H1 (cell line): ENCODE data around the gene OSBPL9. TPM values are rescaled to one million over a fixed set of nuclear protein-coding genes. Genes with fewer than 3 reads are reported as not detected.
A peak's percentile ranks its signal among the peaks of the same experiment; 100 is the strongest.

ENCODE experiments used
- CTCF ChIA-PET: fragments of 300-600 bp; sonication (Branson Sonifier 250); formaldehyde crosslinking; loops from one replicate; lab custom pipeline; 2021; ENCODE audit not compliant: partially characterized antibody; lab: Charles Lee
- POLR2A ChIA-PET: fragments of 300-600 bp; sonication (Branson Sonifier 250); formaldehyde crosslinking; loops from one replicate; lab custom pipeline; 2021; ENCODE audit warnings: inconsistent platforms; ENCODE audit not compliant: partially characterized antibody; lab: Charles Lee
- DNase-seq, 2 experiments: peaks; one replicate each; pipeline versions ENCODE4 v3.0.0 to v3.0.0-alpha.2; 2010 to 2022; ENCODE audit warnings: low spot score in 2 of 2, low read depth in 1 of 2, mixed read lengths in 1 of 2
- FAIRE-seq: peaks from 2 replicates; lab custom pipeline; 2011; peaks lifted over from hg19 to GRCh38; lab: Jason Lieb, UNC
- H2AFZ ChIP-seq: 2 replicates; pipeline ENCODE4 v1.8.1; 2012; ENCODE audit warnings: low read length, inconsistent platforms
- H2AK5ac ChIP-seq: 2 replicates; pipeline ENCODE4 v1.6.1; 2013; ENCODE audit warnings: low read depth, low read length
- H2BK120ac ChIP-seq: replicated peaks from 2 replicates; pipeline ENCODE3; 2013; ENCODE audit warnings: low read depth, low read length, inconsistent platforms
- H2BK12ac ChIP-seq: 2 replicates; pipeline ENCODE4 v1.6.1; 2013; ENCODE audit warnings: low read depth, low read length
- H2BK15ac ChIP-seq: 2 replicates; pipeline ENCODE4 v1.6.1; 2013; ENCODE audit warnings: low read length
- H2BK20ac ChIP-seq: 2 replicates; pipeline ENCODE4 v1.6.1; 2013; ENCODE audit warnings: low read length
- H2BK5ac ChIP-seq: 2 replicates; pipeline ENCODE4 v1.6.1; 2013; ENCODE audit warnings: low read depth, low read length
- H3K14ac ChIP-seq: 2 replicates; pipeline ENCODE4 v1.6.1; 2013; ENCODE audit warnings: inconsistent platforms; ENCODE audit not compliant: insufficient read length
- H3K18ac ChIP-seq: 2 replicates; pipeline ENCODE4 v1.6.1; 2013; ENCODE audit warnings: low read length; ENCODE audit errors: extremely low read depth
- H3K23ac ChIP-seq: 2 replicates; pipeline ENCODE4 v1.6.1; 2013; ENCODE audit warnings: inconsistent platforms; ENCODE audit not compliant: insufficient read length
- H3K23me2 ChIP-seq: 2 replicates; pipeline ENCODE4 v1.6.1; 2013; ENCODE audit warnings: low read depth, low read length
- H3K27ac ChIP-seq: 2 replicates; pipeline ENCODE4 v1.6.1; 2011; ENCODE audit warnings: low read depth, low read length, inconsistent platforms
- H3K27me3 ChIP-seq, 4 experiments: replicated peaks in 1 of 4; 1 replicate in 1 of 4; 2 replicates in 3 of 4; pipeline versions ENCODE4 v1.6.1 to v1.8.1; 2011 to 2013; ENCODE audit warnings: low read length in 3 of 4, mild to moderate bottlenecking in 3 of 4, inconsistent platforms in 2 of 4, mixed read lengths in 2 of 4, moderate library complexity in 1 of 4; ENCODE audit not compliant: control insufficient read depth in 3 of 4, insufficient read depth in 3 of 4; ENCODE audit errors: extremely low read depth in 1 of 4
- H3K36me3 ChIP-seq, 4 experiments: 2 replicates each; pipeline versions ENCODE4 v1.6.1 to v1.8.1; 2011 to 2013; ENCODE audit warnings: mild to moderate bottlenecking in 4 of 4, low read length in 3 of 4, moderate library complexity in 2 of 4, control low read depth in 1 of 4, inconsistent platforms in 1 of 4; ENCODE audit not compliant: insufficient read depth in 4 of 4, control insufficient read depth in 2 of 4
- H3K4ac ChIP-seq: replicated peaks from 2 replicates; pipeline ENCODE3; 2013; ENCODE audit warnings: low read length, low read depth, mixed read lengths, inconsistent platforms; ENCODE audit not compliant: insufficient read length
- H3K4me1 ChIP-seq, 4 experiments: replicated peaks in 1 of 4; 1 replicate in 1 of 4; 2 replicates in 3 of 4; pipeline versions ENCODE4 v1.6.1 to v1.8.1; 2011 to 2013; ENCODE audit warnings: low read length in 3 of 4, inconsistent platforms in 2 of 4, mixed read lengths in 1 of 4; ENCODE audit not compliant: insufficient read depth in 4 of 4, control insufficient read depth in 3 of 4
- H3K4me2 ChIP-seq, 2 experiments: 2 replicates each; pipeline versions ENCODE4 v1.6.1 to v1.8.1; 2011 to 2013; ENCODE audit warnings: low read depth in 2 of 2, low read length in 2 of 2, control low read depth in 1 of 2, inconsistent platforms in 1 of 2, mild to moderate bottlenecking in 1 of 2; ENCODE audit not compliant: insufficient read depth in 1 of 2
- H3K4me3 ChIP-seq, 4 experiments: fragments of 200-600, 300-600 bp in 1 of 4; sonication (generic), shearing (Covaris generic), sonication (Bioruptor Twin) in 1 of 4; 2 replicates each; pipeline versions ENCODE4 v1.5.1 to v1.8.1; 2011 to 2016; ENCODE audit warnings: low read length in 4 of 4, low read depth in 3 of 4, control low read depth in 2 of 4, inconsistent platforms in 2 of 4, mild to moderate bottlenecking in 2 of 4, mixed read lengths in 1 of 4, moderate library complexity in 1 of 4; ENCODE audit not compliant: insufficient read depth in 2 of 4; ENCODE audit errors: extremely low read depth in 1 of 4
- H3K56ac ChIP-seq: replicated peaks from 2 replicates; pipeline ENCODE3; 2013; ENCODE audit warnings: low read depth, mild to moderate bottlenecking, mixed read lengths, low read length, inconsistent platforms; ENCODE audit not compliant: insufficient read length
- H3K79me1 ChIP-seq: 2 replicates; pipeline ENCODE4 v1.6.1; 2013; ENCODE audit warnings: low read depth, low read length, control low read depth
- H3K79me2 ChIP-seq, 2 experiments: 2 replicates each; pipeline versions ENCODE4 v1.6.1 to v1.8.1; 2012 to 2013; ENCODE audit warnings: low read length in 2 of 2, mild to moderate bottlenecking in 2 of 2, inconsistent platforms in 1 of 2; ENCODE audit not compliant: insufficient read depth in 2 of 2, control insufficient read depth in 1 of 2
- H3K9ac ChIP-seq, 4 experiments: replicated peaks in 1 of 4; 1 replicate in 1 of 4; 2 replicates in 3 of 4; pipeline versions ENCODE4 v1.6.1 to v1.8.1; 2011 to 2013; ENCODE audit warnings: low read depth in 3 of 4, low read length in 3 of 4, control low read depth in 2 of 4, mild to moderate bottlenecking in 2 of 4, moderate library complexity in 2 of 4, inconsistent platforms in 1 of 4; ENCODE audit errors: extremely low read depth in 1 of 4
- H3K9me3 ChIP-seq, 2 experiments: 2 replicates each; pipeline versions ENCODE4 v1.6.1 to v1.8.1; 2012 to 2013; ENCODE audit warnings: mild to moderate bottlenecking in 2 of 2, moderate library complexity in 2 of 2, control low read depth in 1 of 2, inconsistent platforms in 1 of 2, low read depth in 1 of 2, low read length in 1 of 2, mixed read lengths in 1 of 2; ENCODE audit not compliant: insufficient read depth in 2 of 2
- H4K20me1 ChIP-seq, 2 experiments: replicated peaks in 1 of 2; 2 replicates each; pipeline versions ENCODE3 to v1.8.1; 2011 to 2013; ENCODE audit warnings: inconsistent platforms in 2 of 2, low read length in 2 of 2, mild to moderate bottlenecking in 1 of 2; ENCODE audit not compliant: insufficient read depth in 2 of 2, control insufficient read depth in 1 of 2
- H4K5ac ChIP-seq: 2 replicates; pipeline ENCODE4 v1.6.1; 2013; ENCODE audit warnings: low read length, low read depth, mixed read lengths, inconsistent platforms; ENCODE audit not compliant: insufficient read length
- H4K8ac ChIP-seq: 2 replicates; pipeline ENCODE4 v1.8.0; 2013; ENCODE audit warnings: mild to moderate bottlenecking, moderate library complexity, low read length, inconsistent platforms; ENCODE audit not compliant: insufficient read depth; ENCODE audit errors: extremely low read depth
- H4K91ac ChIP-seq: replicated peaks from 2 replicates; pipeline ENCODE3; 2013; ENCODE audit warnings: low read length, mixed read lengths, inconsistent platforms; ENCODE audit not compliant: insufficient read length
- CREB1 ChIP-seq: IDR thresholded peaks from 2 replicates; pipeline ENCODE4 v1.6.1; 2012; ENCODE audit warnings: inconsistent platforms
- HDAC2 ChIP-seq, 2 experiments: fragments of 300-600 bp in 1 of 2; sonication (generic) in 1 of 2; IDR thresholded peaks; 2 replicates each; pipeline ENCODE4 v1.6.1; 2011 to 2012; ENCODE audit warnings: low read depth in 2 of 2, low read length in 2 of 2, mild to moderate bottlenecking in 2 of 2, moderate library complexity in 2 of 2, borderline replicate concordance in 1 of 2, inconsistent platforms in 1 of 2
- POLR2A ChIP-seq, 2 experiments: IDR thresholded peaks; 1 replicate in 1 of 2; 2 replicates in 1 of 2; pipeline ENCODE4 v1.6.1; 2011; ENCODE audit warnings: low read depth in 2 of 2, low read length in 2 of 2, mild to moderate bottlenecking in 2 of 2; ENCODE audit errors: control extremely low read depth in 1 of 2
- POLR2AphosphoS5 ChIP-seq: IDR thresholded peaks from 2 replicates; pipeline ENCODE4 v1.6.1; 2011; ENCODE audit warnings: low read depth, low read length
- YY1 ChIP-seq: IDR thresholded peaks from 2 replicates; pipeline ENCODE4 v1.6.1; 2011; ENCODE audit warnings: low read depth, mild to moderate bottlenecking, low read length
- WGBS, 2 experiments: shearing (Covaris generic) in 1 of 2; methylation state at CpG; one replicate each; pipeline versions ENCODE4 v1.1.6 to v1.1.7; 2013 to 2015; ENCODE audit warnings: low lambda C conversion rate in 2 of 2, mixed read lengths in 2 of 2, inconsistent platforms in 1 of 2, low coverage in 1 of 2, missing lambda C conversion rate in 1 of 2; ENCODE audit not compliant: insufficient replicate concordance in 2 of 2, insufficient coverage in 1 of 2, insufficient read length in 1 of 2; ENCODE audit errors: extremely low coverage in 1 of 2, missing lambda C conversion rate in 1 of 2; 5-methylcytosine and 5-hydroxymethylcytosine counted together
- polyA plus RNA-seq, 7 experiments: library from polyadenylated mRNA; depleted of rRNA in 3 of 7; stranded (reverse) in 5 of 7; unstranded in 2 of 7; fragments of >200 nt in 5 of 7; fragments of 200-250 nt in 2 of 7; gene quantifications; 1 replicate in 5 of 7; 2 replicates in 1 of 7; 4 replicates in 1 of 7; pipeline versions ENCODE4 v1.2.1 to v1.2.3, GENCODE V29; 2011 to 2013; ENCODE audit warnings: missing spikeins in 2 of 7, mixed read lengths in 2 of 7
- total RNA-seq: library from RNA; stranded (reverse); fragmentation: NEBNext Ultra II Directional; extraction: Animal tissue kit (Norgen Biotek cat#: 25700); gene quantifications from 2 replicates; pipeline ENCODE4 v1.2.1, GENCODE V29; 2021

Gene OSBPL9
- total and polyA plus RNA-seq, 2 of the 8 experiments (the other 6 are each of a cell fraction or from before 2014, with no cell fraction given): 58.2 to 71.6 TPM

GRCh38 chr1:51788938-51789337 lies 172.0 kb downstream of the OSBPL9 start:
- no peaks in the 10 kb centered on the region for H3K23me2 ChIP-seq
- no peak overlapping the region for H3K4me2 ChIP-seq
- no peak overlapping the region for H4K8ac ChIP-seq
- H4K91ac ChIP-seq: no peak overlapping the region
- H3K56ac ChIP-seq: no peak overlapping the region
- H4K20me1 ChIP-seq: peaks cover 0 to 5% of the 10 kb centered on the region in 2 experiments
- TF ChIP-seq POLR2AphosphoS5: 0 out of 2 replicates have a peak, but pooled peaks have one; percentile 40
- TF ChIP-seq POLR2A (IDR thresholded peaks at IDR 0.05; ENCODE audit: control extremely low read depth in 1 of 2, low read depth in 2 of 2, low read length in 2 of 2): no peak
- TF ChIP-seq HDAC2 (IDR thresholded peaks at IDR 0.05; ENCODE audit: borderline replicate concordance in 1 of 2, low read depth in 2 of 2, low read length in 2 of 2): no peak
- TF ChIP-seq CREB1: no peak
- no peak for TF ChIP-seq YY1
- CTCF ChIA-PET: no interaction called here
- H3K79me1 ChIP-seq: no peaks in the 10 kb centered on the region
- H3K9ac ChIP-seq: peak overlapping the region in 1 of 4 experiments; percentile 34; a peak in 1 of 7 replicates
- no peak overlapping the region for H3K18ac ChIP-seq
- no peak overlapping the region for H2AK5ac ChIP-seq
- DNase-seq: no peak
- no peak for FAIRE-seq
- H3K36me3 ChIP-seq: peaks cover 25 to 89% (median 71%) of the 10 kb centered on the region in 4 experiments
- 92% methylated on average over 2 of the region's 2 CpGs; no CpG with 5 or more reads in 1 of the 2 experiments for WGBS, 2 experiments
- H3K23ac ChIP-seq: no peak overlapping the region
- no peaks in the 10 kb centered on the region for H3K4me1 ChIP-seq
- no peak overlapping the region for H2BK12ac ChIP-seq
- no peaks in the 10 kb centered on the region for H3K27me3 ChIP-seq
- POLR2A ChIA-PET: no interaction called here
- no peak overlapping the region for H3K4ac ChIP-seq
- no peaks in the 10 kb centered on the region for H3K9me3 ChIP-seq
- H2BK5ac ChIP-seq: no peak overlapping the region
- H3K27ac ChIP-seq: no peak overlapping the region
- H2BK20ac ChIP-seq: no peak overlapping the region
- H3K79me2 ChIP-seq: no peaks in the 10 kb centered on the region
- no peak overlapping the region for H3K14ac ChIP-seq
- no peak overlapping the region for H2AFZ ChIP-seq
- H2BK120ac ChIP-seq: no peak overlapping the region
- H3K4me3 ChIP-seq: no peak overlapping the region
- H4K5ac ChIP-seq: no peak overlapping the region
- H2BK15ac ChIP-seq: no peak overlapping the region
